ENCODE data around the gene ARL1. TPM values are rescaled to one million over a fixed set of nuclear protein-coding genes. Genes with fewer than 3 reads are reported as not detected.

ARL1 gene
- total and polyA plus RNA-seq, 2 of the 13 experiments (the other 11 are each of a cell fraction or from before 2014, with no cell fraction given) = 90.9 to 123 TPM

DNA sequence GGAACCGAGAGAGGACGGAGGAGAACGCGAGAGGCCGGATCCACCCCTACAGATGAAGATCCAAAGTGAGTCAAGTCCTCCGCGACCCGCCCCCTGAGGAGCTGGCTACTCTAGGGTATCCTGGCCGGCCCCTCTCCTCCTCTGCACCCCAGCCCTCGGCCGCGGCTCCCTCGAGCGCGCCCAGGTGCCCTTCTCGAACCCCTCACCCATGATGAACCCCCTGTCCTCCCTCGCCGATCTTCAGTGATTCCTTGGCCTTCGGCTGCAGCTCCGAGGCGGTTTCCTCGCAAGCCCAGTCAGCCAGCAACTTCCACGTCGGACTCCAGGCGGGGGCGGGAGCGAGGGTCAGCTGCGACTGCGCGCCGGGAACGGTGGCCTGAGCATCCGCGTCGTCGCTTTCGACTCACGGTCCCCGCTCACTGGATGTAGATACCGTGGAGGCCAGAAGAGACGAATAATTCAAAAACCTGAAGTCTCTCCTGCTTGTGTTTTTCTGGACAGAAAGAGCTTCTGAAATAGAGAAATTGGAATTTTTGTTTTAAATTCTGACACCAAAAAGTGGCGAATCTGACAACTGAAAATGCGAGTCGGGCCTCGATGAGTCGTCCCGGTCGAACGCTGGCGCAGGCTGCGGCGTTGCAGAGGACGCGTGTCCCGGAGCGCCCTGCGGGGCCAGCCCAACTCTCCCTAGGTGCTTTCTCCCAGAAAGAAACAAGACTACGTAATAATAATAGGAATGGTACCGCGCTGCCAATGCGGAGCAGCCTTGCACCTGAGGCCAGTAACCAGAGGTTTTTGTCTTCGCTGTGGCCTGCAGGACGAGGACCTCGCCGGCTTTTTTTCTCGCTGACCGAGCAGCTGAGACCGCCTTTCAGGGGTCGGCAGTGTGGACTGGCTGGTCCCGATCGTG lies at the start of gene ARL1 (continued):
- TF ChIP-seq, protein P1, sequence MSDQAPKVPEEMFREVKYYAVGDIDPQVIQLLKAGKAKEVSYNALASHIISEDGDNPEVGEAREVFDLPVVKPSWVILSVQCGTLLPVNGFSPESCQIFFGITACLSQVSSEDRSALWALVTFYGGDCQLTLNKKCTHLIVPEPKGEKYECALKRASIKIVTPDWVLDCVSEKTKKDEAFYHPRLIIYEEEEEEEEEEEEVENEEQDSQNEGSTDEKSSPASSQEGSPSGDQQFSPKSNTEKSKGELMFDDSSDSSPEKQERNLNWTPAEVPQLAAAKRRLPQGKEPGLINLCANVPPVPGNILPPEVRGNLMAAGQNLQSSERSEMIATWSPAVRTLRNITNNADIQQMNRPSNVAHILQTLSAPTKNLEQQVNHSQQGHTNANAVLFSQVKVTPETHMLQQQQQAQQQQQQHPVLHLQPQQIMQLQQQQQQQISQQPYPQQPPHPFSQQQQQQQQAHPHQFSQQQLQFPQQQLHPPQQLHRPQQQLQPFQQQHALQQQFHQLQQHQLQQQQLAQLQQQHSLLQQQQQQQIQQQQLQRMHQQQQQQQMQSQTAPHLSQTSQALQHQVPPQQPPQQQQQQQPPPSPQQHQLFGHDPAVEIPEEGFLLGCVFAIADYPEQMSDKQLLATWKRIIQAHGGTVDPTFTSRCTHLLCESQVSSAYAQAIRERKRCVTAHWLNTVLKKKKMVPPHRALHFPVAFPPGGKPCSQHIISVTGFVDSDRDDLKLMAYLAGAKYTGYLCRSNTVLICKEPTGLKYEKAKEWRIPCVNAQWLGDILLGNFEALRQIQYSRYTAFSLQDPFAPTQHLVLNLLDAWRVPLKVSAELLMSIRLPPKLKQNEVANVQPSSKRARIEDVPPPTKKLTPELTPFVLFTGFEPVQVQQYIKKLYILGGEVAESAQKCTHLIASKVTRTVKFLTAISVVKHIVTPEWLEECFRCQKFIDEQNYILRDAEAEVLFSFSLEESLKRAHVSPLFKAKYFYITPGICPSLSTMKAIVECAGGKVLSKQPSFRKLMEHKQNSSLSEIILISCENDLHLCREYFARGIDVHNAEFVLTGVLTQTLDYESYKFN (CRISPR knock-in tag; conservative IDR thresholded peaks at IDR 0.05) = no peak
- TF ChIP-seq ZNF501 (CRISPR knock-in tag; IDR thresholded peaks at IDR 0.05) (peak; percentile 86), MTF1 (CRISPR knock-in tag; IDR thresholded peaks at IDR 0.05) (peak; percentile 64; the same call in 1 of the 2 replicates), NAIF1 (CRISPR knock-in tag; IDR thresholded peaks at IDR 0.05; ENCODE audit: borderline replicate concordance) (peak; percentile 72; the same call in 1 of the 2 replicates), ZNF772 (CRISPR knock-in tag; IDR thresholded peaks at IDR 0.05) (peak; percentile 20; the same call in 1 of the 2 replicates), ASH2L (IDR thresholded peaks at IDR 0.05; ENCODE audit: insufficient read length, low read depth, low read length) (peak; percentile 100), ELF1 (CRISPR knock-in tag; IDR thresholded peaks at IDR 0.05) (0 out of 2 replicates have a peak, but pooled peaks have one; percentile 20), KLF12 (CRISPR knock-in tag; IDR thresholded peaks at IDR 0.05; ENCODE audit: borderline replicate concordance) (peak; percentile 53; the same call in 1 of the 2 replicates), ZNF431 (CRISPR knock-in tag; IDR thresholded peaks at IDR 0.05; ENCODE audit: borderline replicate concordance, low read depth) (no peak), GTF3A (CRISPR knock-in tag; conservative IDR thresholded peaks at IDR 0.05) (0 out of 2 replicates have a peak, but pooled peaks have one; percentile 33)
- TF ChIP-seq, protein P2, sequence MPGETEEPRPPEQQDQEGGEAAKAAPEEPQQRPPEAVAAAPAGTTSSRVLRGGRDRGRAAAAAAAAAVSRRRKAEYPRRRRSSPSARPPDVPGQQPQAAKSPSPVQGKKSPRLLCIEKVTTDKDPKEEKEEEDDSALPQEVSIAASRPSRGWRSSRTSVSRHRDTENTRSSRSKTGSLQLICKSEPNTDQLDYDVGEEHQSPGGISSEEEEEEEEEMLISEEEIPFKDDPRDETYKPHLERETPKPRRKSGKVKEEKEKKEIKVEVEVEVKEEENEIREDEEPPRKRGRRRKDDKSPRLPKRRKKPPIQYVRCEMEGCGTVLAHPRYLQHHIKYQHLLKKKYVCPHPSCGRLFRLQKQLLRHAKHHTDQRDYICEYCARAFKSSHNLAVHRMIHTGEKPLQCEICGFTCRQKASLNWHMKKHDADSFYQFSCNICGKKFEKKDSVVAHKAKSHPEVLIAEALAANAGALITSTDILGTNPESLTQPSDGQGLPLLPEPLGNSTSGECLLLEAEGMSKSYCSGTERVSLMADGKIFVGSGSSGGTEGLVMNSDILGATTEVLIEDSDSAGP (CRISPR knock-in tag; IDR thresholded peaks at IDR 0.05; ENCODE audit: borderline replicate concordance) = peak; percentile 77; the same call in 1 of the 2 replicates
- TF ChIP-seq, protein P3, sequence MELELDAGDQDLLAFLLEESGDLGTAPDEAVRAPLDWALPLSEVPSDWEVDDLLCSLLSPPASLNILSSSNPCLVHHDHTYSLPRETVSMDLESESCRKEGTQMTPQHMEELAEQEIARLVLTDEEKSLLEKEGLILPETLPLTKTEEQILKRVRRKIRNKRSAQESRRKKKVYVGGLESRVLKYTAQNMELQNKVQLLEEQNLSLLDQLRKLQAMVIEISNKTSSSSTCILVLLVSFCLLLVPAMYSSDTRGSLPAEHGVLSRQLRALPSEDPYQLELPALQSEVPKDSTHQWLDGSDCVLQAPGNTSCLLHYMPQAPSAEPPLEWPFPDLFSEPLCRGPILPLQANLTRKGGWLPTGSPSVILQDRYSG (CRISPR knock-in tag; IDR thresholded peaks at IDR 0.05) = no peak
- TF ChIP-seq, protein P4, sequence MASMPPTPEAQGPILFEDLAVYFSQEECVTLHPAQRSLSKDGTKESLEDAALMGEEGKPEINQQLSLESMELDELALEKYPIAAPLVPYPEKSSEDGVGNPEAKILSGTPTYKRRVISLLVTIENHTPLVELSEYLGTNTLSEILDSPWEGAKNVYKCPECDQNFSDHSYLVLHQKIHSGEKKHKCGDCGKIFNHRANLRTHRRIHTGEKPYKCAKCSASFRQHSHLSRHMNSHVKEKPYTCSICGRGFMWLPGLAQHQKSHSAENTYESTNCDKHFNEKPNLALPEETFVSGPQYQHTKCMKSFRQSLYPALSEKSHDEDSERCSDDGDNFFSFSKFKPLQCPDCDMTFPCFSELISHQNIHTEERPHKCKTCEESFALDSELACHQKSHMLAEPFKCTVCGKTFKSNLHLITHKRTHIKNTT (CRISPR knock-in tag; IDR thresholded peaks at IDR 0.05) = no peak

Measured in HepG2 (cell line).